KMS-11 (cell line): Measurements from ENCODE around the gene CTNNA3.

Experiments used
- H2AFZ ChIP-seq: fragments of 200-600 bp; sonication (generic); 2 replicates; pipeline ENCODE4 v1.6.1; 2016; ENCODE audit warnings: antibody characterized with exemption, mixed run types, low read depth
- H3K27ac ChIP-seq: fragments of 200-600 bp; sonication (generic); 2 replicates; pipeline ENCODE4 v1.6.1; 2016; ENCODE audit warnings: mild to moderate bottlenecking, mixed run types
- H3K27me3 ChIP-seq: fragments of 200-600 bp; sonication (generic); 2 replicates; pipeline ENCODE4 v1.6.1; 2017; ENCODE audit warnings: mild to moderate bottlenecking, low read depth, mixed run types, moderate library complexity; ENCODE audit not compliant: insufficient read depth
- H3K36me3 ChIP-seq: fragments of 200-600 bp; sonication (generic); 2 replicates; pipeline ENCODE4 v1.6.1; 2017; ENCODE audit warnings: mild to moderate bottlenecking, mixed run types; ENCODE audit not compliant: insufficient read depth
- H3K4me1 ChIP-seq: fragments of 200-600 bp; sonication (generic); 2 replicates; pipeline ENCODE4 v1.6.1; 2016; ENCODE audit warnings: mild to moderate bottlenecking, low read depth, mixed run types; ENCODE audit not compliant: poor library complexity, severe bottlenecking
- H3K4me2 ChIP-seq: fragments of 200-600 bp; sonication (generic); 2 replicates; pipeline ENCODE4 v1.7.0; 2016; ENCODE audit warnings: mild to moderate bottlenecking, mixed run types
- H3K4me3 ChIP-seq: fragments of 200-600 bp; sonication (generic); IDR thresholded peaks from 2 replicates; pipeline ENCODE4 v1.6.1; 2017; ENCODE audit warnings: low read depth, low read length, mixed read lengths; ENCODE audit not compliant: insufficient read depth
- H3K79me2 ChIP-seq: fragments of 200-600 bp; sonication (generic); 2 replicates; pipeline ENCODE4 v1.6.1; 2016; ENCODE audit warnings: low read depth, mixed run types; ENCODE audit not compliant: insufficient read depth
- H3K9ac ChIP-seq: fragments of 200-600 bp; sonication (generic); 2 replicates; pipeline ENCODE4 v1.6.1; 2016; ENCODE audit warnings: mild to moderate bottlenecking, mixed run types
- H4K20me1 ChIP-seq: fragments of 200-600 bp; sonication (generic); 2 replicates; pipeline ENCODE4 v1.6.1; 2016; ENCODE audit warnings: mild to moderate bottlenecking, mixed run types; ENCODE audit not compliant: insufficient read depth
- TF ChIP-seq, protein P1 (sequence below): fragments of 200-600 bp; sonication (generic); conservative IDR thresholded peaks from 2 replicates; pipeline ENCODE4 v1.6.1; 2017; ENCODE audit warnings: low read depth, mild to moderate bottlenecking, antibody characterized with exemption, low read length, moderate library complexity, mixed read lengths

Gene CTNNA3

DNA sequence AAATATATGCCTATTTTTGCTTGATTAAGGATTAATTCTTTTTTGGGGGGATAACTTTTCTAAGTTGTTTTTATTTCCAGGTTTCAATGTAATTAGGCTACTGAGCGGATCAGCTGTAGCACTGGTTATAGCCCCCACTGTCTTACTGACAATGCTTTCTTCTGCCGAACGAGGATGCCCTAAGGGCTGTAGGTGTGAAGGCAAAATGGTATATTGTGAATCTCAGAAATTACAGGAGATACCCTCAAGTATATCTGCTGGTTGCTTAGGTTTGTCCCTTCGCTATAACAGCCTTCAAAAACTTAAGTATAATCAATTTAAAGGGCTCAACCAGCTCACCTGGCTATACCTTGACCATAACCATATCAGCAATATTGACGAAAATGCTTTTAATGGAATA, 769.2 kb downstream of the CTNNA3 start:
- H3K36me3 ChIP-seq, result no peaks in the 10 kb centered on the region
- no peak overlapping the region for H3K4me3 ChIP-seq
- H4K20me1 ChIP-seq, result no peaks in the 10 kb centered on the region
- H3K27me3 ChIP-seq, result no peaks in the 10 kb centered on the region
- no peak overlapping the region for H3K9ac ChIP-seq
- TF ChIP-seq, protein P1, sequence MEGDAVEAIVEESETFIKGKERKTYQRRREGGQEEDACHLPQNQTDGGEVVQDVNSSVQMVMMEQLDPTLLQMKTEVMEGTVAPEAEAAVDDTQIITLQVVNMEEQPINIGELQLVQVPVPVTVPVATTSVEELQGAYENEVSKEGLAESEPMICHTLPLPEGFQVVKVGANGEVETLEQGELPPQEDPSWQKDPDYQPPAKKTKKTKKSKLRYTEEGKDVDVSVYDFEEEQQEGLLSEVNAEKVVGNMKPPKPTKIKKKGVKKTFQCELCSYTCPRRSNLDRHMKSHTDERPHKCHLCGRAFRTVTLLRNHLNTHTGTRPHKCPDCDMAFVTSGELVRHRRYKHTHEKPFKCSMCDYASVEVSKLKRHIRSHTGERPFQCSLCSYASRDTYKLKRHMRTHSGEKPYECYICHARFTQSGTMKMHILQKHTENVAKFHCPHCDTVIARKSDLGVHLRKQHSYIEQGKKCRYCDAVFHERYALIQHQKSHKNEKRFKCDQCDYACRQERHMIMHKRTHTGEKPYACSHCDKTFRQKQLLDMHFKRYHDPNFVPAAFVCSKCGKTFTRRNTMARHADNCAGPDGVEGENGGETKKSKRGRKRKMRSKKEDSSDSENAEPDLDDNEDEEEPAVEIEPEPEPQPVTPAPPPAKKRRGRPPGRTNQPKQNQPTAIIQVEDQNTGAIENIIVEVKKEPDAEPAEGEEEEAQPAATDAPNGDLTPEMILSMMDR, result no peak
- H3K79me2 ChIP-seq, result no peaks in the 10 kb centered on the region
- H3K27ac ChIP-seq, result no peak overlapping the region
- H3K4me1 ChIP-seq, result no peaks in the 10 kb centered on the region
- H3K4me2 ChIP-seq, result no peak overlapping the region
- no peak overlapping the region for H2AFZ ChIP-seq

DNA sequence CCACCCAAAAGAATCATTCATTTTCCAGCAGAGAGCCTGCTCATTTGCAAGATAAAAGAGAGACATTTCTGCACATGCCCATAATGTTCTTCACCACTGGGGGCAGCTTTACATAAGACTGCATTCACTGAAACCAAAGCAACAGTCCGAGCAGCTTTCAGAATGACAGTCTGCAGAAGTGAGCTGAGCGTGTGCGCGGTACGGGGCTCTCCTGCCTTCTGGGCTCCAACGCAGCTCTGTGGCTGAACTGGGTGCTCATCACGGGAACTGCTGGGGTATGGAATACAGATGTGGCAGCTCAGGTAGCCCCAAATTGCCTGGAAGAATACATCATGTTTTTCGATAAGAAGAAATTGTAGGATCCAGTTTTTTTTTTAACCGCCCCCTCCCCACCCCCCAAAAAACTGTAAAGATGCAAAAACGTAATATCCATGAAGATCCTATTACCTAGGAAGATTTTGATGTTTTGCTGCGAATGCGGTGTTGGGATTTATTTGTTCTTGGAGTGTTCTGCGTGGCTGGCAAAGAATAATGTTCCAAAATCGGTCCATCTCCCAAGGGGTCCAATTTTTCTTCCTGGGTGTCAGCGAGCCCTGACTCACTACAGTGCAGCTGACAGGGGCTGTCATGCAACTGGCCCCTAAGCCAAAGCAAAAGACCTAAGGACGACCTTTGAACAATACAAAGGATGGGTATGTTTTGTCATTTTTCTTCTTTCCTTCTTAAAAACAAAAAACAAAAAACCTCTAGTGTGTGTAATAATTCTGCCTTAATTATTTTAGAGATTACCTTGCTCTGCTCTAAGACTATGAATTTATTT, 769.9 kb downstream of the CTNNA3 start, which contains the start of gene LRRTM3:
Gene LRRTM3 (plus strand): TSS at position 141 of the 820 bp plus-strand sequence.
- Histone ChIP-seq H3K36me3 (no peaks in the 10 kb centered on the region), H3K4me1 (no peaks in the 10 kb centered on the region), H3K9ac (no peak within 1 kb of the TSS), H3K79me2 (no peaks in the 10 kb centered on the region), H3K27me3 (no peaks in the 10 kb centered on the region), H4K20me1 (no peaks in the 10 kb centered on the region), H3K4me3 (no peak within 1 kb of the TSS), H3K4me2 (no peak within 1 kb of the TSS), H2AFZ (no peak within 1 kb of the TSS), H3K27ac (no peak within 1 kb of the TSS)
- TF ChIP-seq, protein P1, result peak; percentile 56; the same call in 1 of the 2 replicates

DNA sequence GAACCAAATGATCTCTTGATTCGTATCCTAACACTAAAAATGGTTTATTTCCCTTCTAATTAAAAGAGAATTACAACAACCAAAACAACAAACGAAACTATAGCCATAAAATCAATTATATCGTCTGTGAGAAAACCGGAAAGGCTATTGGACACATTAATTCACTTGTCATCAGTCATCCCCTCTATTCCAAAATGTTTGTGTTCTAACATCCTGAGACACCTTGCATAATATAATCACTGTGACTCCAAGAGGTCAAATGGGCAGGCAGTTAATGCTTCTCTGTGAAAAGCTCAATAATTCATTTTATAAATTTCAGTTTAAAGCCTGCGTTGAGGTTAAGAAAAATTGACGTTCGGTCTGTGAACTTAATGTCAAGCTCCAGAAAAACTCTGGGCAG, 770.6 kb downstream of the CTNNA3 start:
- no peak overlapping the region for H3K9ac ChIP-seq
- no peak overlapping the region for H3K4me3 ChIP-seq
- H3K4me1 ChIP-seq, result no peaks in the 10 kb centered on the region
- no peaks in the 10 kb centered on the region for H3K79me2 ChIP-seq
- H3K27ac ChIP-seq, result no peak overlapping the region
- no peak overlapping the region for H2AFZ ChIP-seq
- H3K27me3 ChIP-seq, result no peaks in the 10 kb centered on the region
- no peaks in the 10 kb centered on the region for H3K36me3 ChIP-seq
- TF ChIP-seq, protein P1, result no peak
- H3K4me2 ChIP-seq, result no peak overlapping the region
- H4K20me1 ChIP-seq, result no peaks in the 10 kb centered on the region

DNA sequence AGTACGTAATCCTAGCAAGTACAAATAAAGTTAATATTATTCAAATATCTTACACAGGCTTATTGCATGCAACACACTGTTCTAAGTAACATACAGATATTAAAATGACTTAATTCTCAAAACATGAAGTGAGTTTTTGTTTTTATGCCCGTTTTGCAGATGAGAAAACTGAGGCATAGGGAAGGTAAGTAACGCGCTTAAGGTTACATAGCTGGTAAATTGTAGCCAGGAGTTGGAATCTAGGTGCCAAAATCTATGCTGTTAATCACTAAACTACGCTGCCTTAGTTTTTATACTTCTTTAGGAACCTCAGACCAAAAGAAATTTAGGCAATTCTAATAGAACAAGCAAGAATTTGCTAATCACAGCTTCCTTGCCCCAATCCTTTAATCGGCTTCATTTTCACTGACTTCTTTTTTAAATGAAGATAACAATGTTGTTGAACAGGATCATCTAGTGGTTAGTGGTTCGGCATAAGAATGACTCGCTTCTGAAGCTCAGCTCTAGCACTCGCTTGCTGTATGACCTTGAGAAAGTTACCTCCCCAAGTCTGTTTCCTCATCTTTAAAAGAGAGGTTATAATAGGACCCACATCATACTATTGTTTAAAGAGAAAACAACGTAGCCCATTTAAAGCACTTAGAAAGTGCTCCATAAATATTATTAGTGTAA, 771.2 kb downstream of the CTNNA3 start:
- H3K27ac ChIP-seq, result no peak overlapping the region
- no peaks in the 10 kb centered on the region for H4K20me1 ChIP-seq
- H3K4me1 ChIP-seq, result no peaks in the 10 kb centered on the region

More for the DNA sequence above, 771.2 kb downstream of the CTNNA3 start:
- Histone ChIP-seq H3K36me3 (no peaks in the 10 kb centered on the region), H3K79me2 (no peaks in the 10 kb centered on the region), H3K9ac (no peak overlapping the region), H2AFZ (no peak overlapping the region), H3K4me3 (no peak overlapping the region), H3K27me3 (no peaks in the 10 kb centered on the region), H3K4me2 (no peak overlapping the region)
- TF ChIP-seq, protein P1, result no peak
